Glomerular endothelial cell (primary cell): Measurements from ENCODE around the gene IP6K1. TPM values are rescaled to one million over a fixed set of nuclear protein-coding genes. Genes with fewer than 3 reads are reported as not detected.

Source experiments
- total RNA-seq: library from RNA; depleted of rRNA; stranded (reverse); fragments of >200 nt; gene quantifications from 2 replicates; pipeline ENCODE4 v1.2.3, GENCODE V29; 2015

IP6K1 gene
- total RNA-seq, 1 donor from 2014 or later, result 59.3 TPM

Other genes with a start within 250 kb of the IP6K1 start
- 0.10 and 0.29 TPM in 2 replicates for gene BSN, start 232.1 kb downstream of the IP6K1 start, total RNA-seq
- gene APEH, start 112.2 kb downstream of the IP6K1 start, total RNA-seq, result 58.5 and 73.2 TPM in 2 replicates
- gene MST1, start 97.1 kb downstream of the IP6K1 start, total RNA-seq, result 6.7 and 9.6 TPM in 2 replicates
- gene RNF123, start 97.0 kb downstream of the IP6K1 start, total RNA-seq, result 26.4 and 35.5 TPM in 2 replicates
- gene AMIGO3, start 66.9 kb downstream of the IP6K1 start, total RNA-seq, result 0.19 and 1.2 TPM in 2 replicates
- 27.6 and 33.0 TPM in 2 replicates for gene GMPPB, start 62.6 kb downstream of the IP6K1 start, total RNA-seq
- not detected in 2 replicates for gene CDHR4, start 13.3 kb upstream of the IP6K1 start, total RNA-seq
- gene INKA1, start 16.7 kb upstream of the IP6K1 start, total RNA-seq, result 29.6 and 29.8 TPM in 2 replicates
- gene UBA7, start 27.4 kb upstream of the IP6K1 start, total RNA-seq, result 46.2 and 79.4 TPM in 2 replicates
- 2.7 and 5.2 TPM in 2 replicates for gene TRAIP, start 70.0 kb upstream of the IP6K1 start, total RNA-seq
- gene CAMKV, start 83.4 kb upstream of the IP6K1 start, total RNA-seq, result not detected in 2 replicates
- 0.10 and 0.18 TPM in 2 replicates for gene MST1R, start 117.3 kb upstream of the IP6K1 start, total RNA-seq
- gene MON1A, start 143.3 kb upstream of the IP6K1 start, total RNA-seq, result 12.4 and 19.8 TPM in 2 replicates
- gene RBM6, start 153.6 kb upstream of the IP6K1 start, total RNA-seq, result 45.8 and 61.6 TPM in 2 replicates